PC-3 (cell line): ENCODE results near the gene C2CD5. TPM values are rescaled to one million over a fixed set of nuclear protein-coding genes. Genes with fewer than 3 reads are reported as not detected.
A peak's percentile ranks its signal among the peaks of the same experiment; 100 is the strongest.

ENCODE experiments used
- ATAC-seq: fragments of 200-7000 bp; cut with Tn5 transposase; 2 replicates; pipeline ENCODE4 v1.9.1; 2020; ENCODE audit warnings: mild to moderate bottlenecking, moderate library complexity
- BruUV-seq: library from RNA; stranded (reverse); fragments of 400-500 nt; replicated peaks from 2 replicates; lab custom pipeline; 2021; lab: Mats Ljungman, UMichigan
- CTCF ChIA-PET: fragments of 300-600 bp; sonication (Branson Sonifier 250); formaldehyde crosslinking; loops from one replicate; lab custom pipeline; 2022; ENCODE audit warnings: antibody characterized with exemption; lab: Charles Lee
- POLR2A ChIA-PET: fragments of 300-600 bp; sonication (Branson Sonifier 250); formaldehyde crosslinking; loops from one replicate; lab custom pipeline; 2022; ENCODE audit warnings: antibody characterized with exemption; ENCODE audit not compliant: unreplicated experiment; lab: Charles Lee
- DNase-seq: peaks from one replicate; pipeline ENCODE4 v3.0.0-alpha.2; 2015
- H2AFZ ChIP-seq: fragments of 300-600 bp; sonication (generic); 2 replicates; pipeline ENCODE4 v1.6.0; 2016; ENCODE audit warnings: antibody characterized with exemption, low read length
- H3F3A ChIP-seq: fragments of 300-600 bp; sonication (generic); one replicate; pipeline ENCODE4 v1.6.0; 2017; ENCODE audit warnings: antibody characterized with exemption, low read length, control low read depth, mild to moderate bottlenecking; ENCODE audit not compliant: unreplicated experiment
- H3K27ac ChIP-seq: fragments of 300-600 bp; sonication (generic); 2 replicates; pipeline ENCODE4 v1.5.1; 2016; ENCODE audit warnings: mild to moderate bottlenecking, low read length
- H3K27me3 ChIP-seq: fragments of 300-600 bp; sonication (generic); 2 replicates; pipeline ENCODE4 v1.6.1; 2016; ENCODE audit warnings: low read length, mixed read lengths
- H3K36me3 ChIP-seq: fragments of 300-600 bp; sonication (generic); 2 replicates; pipeline ENCODE4 v1.6.1; 2016; ENCODE audit warnings: low read depth, mixed run types, low read length, mixed read lengths
- H3K4me1 ChIP-seq: fragments of 300-600 bp; sonication (generic); 2 replicates; pipeline ENCODE4 v1.5.1; 2016; ENCODE audit warnings: low read length; ENCODE audit not compliant: insufficient read depth
- H3K4me2 ChIP-seq: fragments of 300-600 bp; sonication (generic); 2 replicates; pipeline ENCODE4 v1.6.0; 2016; ENCODE audit warnings: low read length
- H3K4me3 ChIP-seq: fragments of 300-600 bp; sonication (generic); 2 replicates; pipeline ENCODE4 v1.5.1; 2016; ENCODE audit warnings: mild to moderate bottlenecking, low read length, mixed read lengths
- H3K79me2 ChIP-seq: fragments of 300-600 bp; sonication (generic); 2 replicates; pipeline ENCODE4 v1.6.1; 2017; ENCODE audit warnings: low read length, mixed read lengths
- H3K9ac ChIP-seq: fragments of 300-600 bp; sonication (generic); 2 replicates; pipeline ENCODE4 v1.6.0; 2016; ENCODE audit warnings: mild to moderate bottlenecking, low read length
- H3K9me2 ChIP-seq: fragments of 300-600 bp; sonication (generic); replicated peaks from 2 replicates; pipeline ENCODE4 v1.6.1; 2016; ENCODE audit warnings: mixed run types, low read length, mixed read lengths
- H3K9me3 ChIP-seq: fragments of 300-600 bp; sonication (generic); 2 replicates; pipeline ENCODE4 v1.6.1; 2016; ENCODE audit warnings: low read length, mixed read lengths
- H4K20me1 ChIP-seq: fragments of 300-600 bp; sonication (generic); 2 replicates; pipeline ENCODE4 v1.6.1; 2016; ENCODE audit warnings: low read length, mixed read lengths
- EZH2 ChIP-seq: fragments of 300-600 bp; sonication (generic); IDR thresholded peaks from one replicate; pipeline ENCODE4 v1.6.1; 2017; ENCODE audit warnings: antibody characterized with exemption, mild to moderate bottlenecking, low read length; ENCODE audit not compliant: unreplicated experiment
- EZH2phosphoT487 ChIP-seq: fragments of 300-600 bp; sonication (generic); IDR thresholded peaks from 2 replicates; pipeline ENCODE4 v1.6.1; 2018; ENCODE audit warnings: mild to moderate bottlenecking, antibody characterized with exemption, low read length, borderline replicate concordance
- intact Hi-C: fragments of 100-400 bp; cut with micrococcal nuclease; formaldehyde crosslinking; loops from 2 replicates; pipeline ENCODE4 v1.9.0; 2023
- total RNA-seq: library from RNA; depleted of rRNA; stranded (reverse); fragments of >200 nt; gene quantifications from 2 replicates; pipeline ENCODE4 v1.2.3, GENCODE V29; 2014
- TF ChIP-seq, protein P1 (sequence below): fragments of 300-600 bp; sonication (generic); conservative IDR thresholded peaks from 2 replicates; pipeline ENCODE4 v1.5.1; 2017; ENCODE audit warnings: antibody characterized with exemption, low read depth, mild to moderate bottlenecking, low read length

The C2CD5 gene
- total RNA-seq, 1 experiment from 2014 or later = 12.7 TPM

- ChIA-PET POLR2A (no interaction called here), CTCF (no interaction called here)
- no peaks in the 10 kb centered on the region for H3K9me3 ChIP-seq
- ATAC-seq (no peak), DNase-seq (no peak)
- H3K9ac ChIP-seq = no peak overlapping the region
- peak overlapping the region; percentile 99 for H3K27ac ChIP-seq
- intact Hi-C loops = no loop called here
- H3K9me2 ChIP-seq = no peaks in the 10 kb centered on the region
- H3F3A ChIP-seq = peaks cover 9% of the 10 kb centered on the region
- BruUV-seq = no TSS peak
- H3K4me1 ChIP-seq = peaks cover 31% of the 10 kb centered on the region
- H3K27me3 ChIP-seq = no peaks in the 10 kb centered on the region
- H3K79me2 ChIP-seq = no peaks in the 10 kb centered on the region
- no peak overlapping the region for H3K4me3 ChIP-seq
- H3K36me3 ChIP-seq = no peaks in the 10 kb centered on the region
- H4K20me1 ChIP-seq = no peaks in the 10 kb centered on the region
- H3K4me2 ChIP-seq = peak overlapping the region; percentile 77; the same call in 1 of the 2 replicates
- TF ChIP-seq, protein P1, sequence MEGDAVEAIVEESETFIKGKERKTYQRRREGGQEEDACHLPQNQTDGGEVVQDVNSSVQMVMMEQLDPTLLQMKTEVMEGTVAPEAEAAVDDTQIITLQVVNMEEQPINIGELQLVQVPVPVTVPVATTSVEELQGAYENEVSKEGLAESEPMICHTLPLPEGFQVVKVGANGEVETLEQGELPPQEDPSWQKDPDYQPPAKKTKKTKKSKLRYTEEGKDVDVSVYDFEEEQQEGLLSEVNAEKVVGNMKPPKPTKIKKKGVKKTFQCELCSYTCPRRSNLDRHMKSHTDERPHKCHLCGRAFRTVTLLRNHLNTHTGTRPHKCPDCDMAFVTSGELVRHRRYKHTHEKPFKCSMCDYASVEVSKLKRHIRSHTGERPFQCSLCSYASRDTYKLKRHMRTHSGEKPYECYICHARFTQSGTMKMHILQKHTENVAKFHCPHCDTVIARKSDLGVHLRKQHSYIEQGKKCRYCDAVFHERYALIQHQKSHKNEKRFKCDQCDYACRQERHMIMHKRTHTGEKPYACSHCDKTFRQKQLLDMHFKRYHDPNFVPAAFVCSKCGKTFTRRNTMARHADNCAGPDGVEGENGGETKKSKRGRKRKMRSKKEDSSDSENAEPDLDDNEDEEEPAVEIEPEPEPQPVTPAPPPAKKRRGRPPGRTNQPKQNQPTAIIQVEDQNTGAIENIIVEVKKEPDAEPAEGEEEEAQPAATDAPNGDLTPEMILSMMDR = no peak
- TF ChIP-seq EZH2 (no peak), EZH2phosphoT487 (no peak)
- no peak overlapping the region for H2AFZ ChIP-seq
These were observed 108.8 kb downstream of the C2CD5 start for GRCh38 chr12:22435583-22435982.

- Histone ChIP-seq H3K9ac (no peak overlapping the region), H3K4me1 (peaks cover 20% of the 10 kb centered on the region), H3K9me2 (no peaks in the 10 kb centered on the region), H3K27me3 (no peaks in the 10 kb centered on the region), H3F3A (peaks cover 9% of the 10 kb centered on the region), H2AFZ (no peak overlapping the region), H3K79me2 (no peaks in the 10 kb centered on the region), H4K20me1 (no peaks in the 10 kb centered on the region), H3K27ac (no peak overlapping the region), H3K4me3 (no peak overlapping the region), H3K9me3 (no peaks in the 10 kb centered on the region), H3K4me2 (no peak overlapping the region), H3K36me3 (no peaks in the 10 kb centered on the region)
- DNase-seq (no peak), ATAC-seq (no peak)
- TF ChIP-seq EZH2 (no peak), EZH2phosphoT487 (no peak)
- TF ChIP-seq, protein P1 = no peak
- ChIA-PET POLR2A (no interaction called here), CTCF (no interaction called here)
- intact Hi-C loops = no loop called here
- no TSS peak for BruUV-seq
These were observed 112.6 kb downstream of the C2CD5 start for GRCh38 chr12:22431693-22432251.

GRCh38 chr12:22416801-22417200 lies 127.5 kb downstream of the C2CD5 start:
- Histone ChIP-seq H3K27ac (peak overlapping the region; percentile 72), H3K36me3 (no peaks in the 10 kb centered on the region), H3F3A (peaks cover 6% of the 10 kb centered on the region), H3K4me1 (peaks cover 22% of the 10 kb centered on the region), H3K4me2 (peak overlapping the region; percentile 52), H3K9me2 (no peaks in the 10 kb centered on the region), H4K20me1 (no peaks in the 10 kb centered on the region), H3K9ac (peak overlapping the region; percentile 46), H3K79me2 (no peaks in the 10 kb centered on the region), H3K27me3 (no peaks in the 10 kb centered on the region), H3K9me3 (no peaks in the 10 kb centered on the region), H3K4me3 (no peak overlapping the region), H2AFZ (no peak overlapping the region)
- DNase-seq (no peak), ATAC-seq (no peak)
- TF ChIP-seq EZH2 (no peak), EZH2phosphoT487 (no peak)
- TF ChIP-seq, protein P1 = no peak
- ChIA-PET POLR2A (no interaction called here), CTCF (no interaction called here)
- intact Hi-C loops = loop anchor here (10.0 kb wide), 1 partner anchor 142 kb away; no protein-coding TSS in a partner anchor
- no TSS peak for BruUV-seq
